H1 (cell line): Measurements from ENCODE around the gene OSR1. TPM values are rescaled to one million over a fixed set of nuclear protein-coding genes. Genes with fewer than 3 reads are reported as not detected.

Experiments used
- CTCF ChIA-PET: fragments of 300-600 bp; sonication (Branson Sonifier 250); formaldehyde crosslinking; loops from one replicate; lab custom pipeline; 2021; ENCODE audit not compliant: partially characterized antibody; lab: Charles Lee
- POLR2A ChIA-PET: fragments of 300-600 bp; sonication (Branson Sonifier 250); formaldehyde crosslinking; loops from one replicate; lab custom pipeline; 2021; ENCODE audit warnings: inconsistent platforms; ENCODE audit not compliant: partially characterized antibody; lab: Charles Lee
- DNase-seq, 2 experiments: peaks; one replicate each; pipeline versions ENCODE4 v3.0.0 to v3.0.0-alpha.2; 2010 to 2022; ENCODE audit warnings: low spot score in 2 of 2, low read depth in 1 of 2, mixed read lengths in 1 of 2
- FAIRE-seq: peaks from 2 replicates; lab custom pipeline; 2011; peaks lifted over from hg19 to GRCh38; lab: Jason Lieb, UNC
- H2AFZ ChIP-seq: 2 replicates; pipeline ENCODE4 v1.8.1; 2012; ENCODE audit warnings: low read length, inconsistent platforms
- H2AK5ac ChIP-seq: 2 replicates; pipeline ENCODE4 v1.6.1; 2013; ENCODE audit warnings: low read depth, low read length
- H2BK120ac ChIP-seq: replicated peaks from 2 replicates; pipeline ENCODE3; 2013; ENCODE audit warnings: low read depth, low read length, inconsistent platforms
- H2BK12ac ChIP-seq: 2 replicates; pipeline ENCODE4 v1.6.1; 2013; ENCODE audit warnings: low read depth, low read length
- H2BK15ac ChIP-seq: 2 replicates; pipeline ENCODE4 v1.6.1; 2013; ENCODE audit warnings: low read length
- H2BK20ac ChIP-seq: 2 replicates; pipeline ENCODE4 v1.6.1; 2013; ENCODE audit warnings: low read length
- H2BK5ac ChIP-seq: 2 replicates; pipeline ENCODE4 v1.6.1; 2013; ENCODE audit warnings: low read depth, low read length
- H3K14ac ChIP-seq: 2 replicates; pipeline ENCODE4 v1.6.1; 2013; ENCODE audit warnings: inconsistent platforms; ENCODE audit not compliant: insufficient read length
- H3K18ac ChIP-seq: 2 replicates; pipeline ENCODE4 v1.6.1; 2013; ENCODE audit warnings: low read length; ENCODE audit errors: extremely low read depth
- H3K23ac ChIP-seq: 2 replicates; pipeline ENCODE4 v1.6.1; 2013; ENCODE audit warnings: inconsistent platforms; ENCODE audit not compliant: insufficient read length
- H3K23me2 ChIP-seq: 2 replicates; pipeline ENCODE4 v1.6.1; 2013; ENCODE audit warnings: low read depth, low read length
- H3K27ac ChIP-seq: 2 replicates; pipeline ENCODE4 v1.6.1; 2011; ENCODE audit warnings: low read depth, low read length, inconsistent platforms
- H3K27me3 ChIP-seq, 4 experiments: replicated peaks in 1 of 4; 1 replicate in 1 of 4; 2 replicates in 3 of 4; pipeline versions ENCODE4 v1.6.1 to v1.8.1; 2011 to 2013; ENCODE audit warnings: low read length in 3 of 4, mild to moderate bottlenecking in 3 of 4, inconsistent platforms in 2 of 4, mixed read lengths in 2 of 4, moderate library complexity in 1 of 4; ENCODE audit not compliant: control insufficient read depth in 3 of 4, insufficient read depth in 3 of 4; ENCODE audit errors: extremely low read depth in 1 of 4
- H3K36me3 ChIP-seq, 4 experiments: 2 replicates each; pipeline versions ENCODE4 v1.6.1 to v1.8.1; 2011 to 2013; ENCODE audit warnings: mild to moderate bottlenecking in 4 of 4, low read length in 3 of 4, moderate library complexity in 2 of 4, control low read depth in 1 of 4, inconsistent platforms in 1 of 4; ENCODE audit not compliant: insufficient read depth in 4 of 4, control insufficient read depth in 2 of 4
- H3K4ac ChIP-seq: replicated peaks from 2 replicates; pipeline ENCODE3; 2013; ENCODE audit warnings: low read length, low read depth, mixed read lengths, inconsistent platforms; ENCODE audit not compliant: insufficient read length
- H3K4me1 ChIP-seq, 4 experiments: replicated peaks in 1 of 4; 1 replicate in 1 of 4; 2 replicates in 3 of 4; pipeline versions ENCODE4 v1.6.1 to v1.8.1; 2011 to 2013; ENCODE audit warnings: low read length in 3 of 4, inconsistent platforms in 2 of 4, mixed read lengths in 1 of 4; ENCODE audit not compliant: insufficient read depth in 4 of 4, control insufficient read depth in 3 of 4
- H3K4me2 ChIP-seq, 2 experiments: 2 replicates each; pipeline versions ENCODE4 v1.6.1 to v1.8.1; 2011 to 2013; ENCODE audit warnings: low read depth in 2 of 2, low read length in 2 of 2, control low read depth in 1 of 2, inconsistent platforms in 1 of 2, mild to moderate bottlenecking in 1 of 2; ENCODE audit not compliant: insufficient read depth in 1 of 2
- H3K4me3 ChIP-seq, 4 experiments: fragments of 200-600, 300-600 bp in 1 of 4; sonication (generic), shearing (Covaris generic), sonication (Bioruptor Twin) in 1 of 4; 2 replicates each; pipeline versions ENCODE4 v1.5.1 to v1.8.1; 2011 to 2016; ENCODE audit warnings: low read length in 4 of 4, low read depth in 3 of 4, control low read depth in 2 of 4, inconsistent platforms in 2 of 4, mild to moderate bottlenecking in 2 of 4, mixed read lengths in 1 of 4, moderate library complexity in 1 of 4; ENCODE audit not compliant: insufficient read depth in 2 of 4; ENCODE audit errors: extremely low read depth in 1 of 4
- H3K56ac ChIP-seq: replicated peaks from 2 replicates; pipeline ENCODE3; 2013; ENCODE audit warnings: low read depth, mild to moderate bottlenecking, mixed read lengths, low read length, inconsistent platforms; ENCODE audit not compliant: insufficient read length
- H3K79me1 ChIP-seq: 2 replicates; pipeline ENCODE4 v1.6.1; 2013; ENCODE audit warnings: low read depth, low read length, control low read depth
- H3K79me2 ChIP-seq, 2 experiments: 2 replicates each; pipeline versions ENCODE4 v1.6.1 to v1.8.1; 2012 to 2013; ENCODE audit warnings: low read length in 2 of 2, mild to moderate bottlenecking in 2 of 2, inconsistent platforms in 1 of 2; ENCODE audit not compliant: insufficient read depth in 2 of 2, control insufficient read depth in 1 of 2
- H3K9ac ChIP-seq, 4 experiments: replicated peaks in 1 of 4; 1 replicate in 1 of 4; 2 replicates in 3 of 4; pipeline versions ENCODE4 v1.6.1 to v1.8.1; 2011 to 2013; ENCODE audit warnings: low read depth in 3 of 4, low read length in 3 of 4, control low read depth in 2 of 4, mild to moderate bottlenecking in 2 of 4, moderate library complexity in 2 of 4, inconsistent platforms in 1 of 4; ENCODE audit errors: extremely low read depth in 1 of 4
- H3K9me3 ChIP-seq, 2 experiments: 2 replicates each; pipeline versions ENCODE4 v1.6.1 to v1.8.1; 2012 to 2013; ENCODE audit warnings: mild to moderate bottlenecking in 2 of 2, moderate library complexity in 2 of 2, control low read depth in 1 of 2, inconsistent platforms in 1 of 2, low read depth in 1 of 2, low read length in 1 of 2, mixed read lengths in 1 of 2; ENCODE audit not compliant: insufficient read depth in 2 of 2
- H4K20me1 ChIP-seq, 2 experiments: replicated peaks in 1 of 2; 2 replicates each; pipeline versions ENCODE3 to v1.8.1; 2011 to 2013; ENCODE audit warnings: inconsistent platforms in 2 of 2, low read length in 2 of 2, mild to moderate bottlenecking in 1 of 2; ENCODE audit not compliant: insufficient read depth in 2 of 2, control insufficient read depth in 1 of 2
- H4K5ac ChIP-seq: 2 replicates; pipeline ENCODE4 v1.6.1; 2013; ENCODE audit warnings: low read length, low read depth, mixed read lengths, inconsistent platforms; ENCODE audit not compliant: insufficient read length
- H4K8ac ChIP-seq: 2 replicates; pipeline ENCODE4 v1.8.0; 2013; ENCODE audit warnings: mild to moderate bottlenecking, moderate library complexity, low read length, inconsistent platforms; ENCODE audit not compliant: insufficient read depth; ENCODE audit errors: extremely low read depth
- H4K91ac ChIP-seq: replicated peaks from 2 replicates; pipeline ENCODE3; 2013; ENCODE audit warnings: low read length, mixed read lengths, inconsistent platforms; ENCODE audit not compliant: insufficient read length
- CREB1 ChIP-seq: IDR thresholded peaks from 2 replicates; pipeline ENCODE4 v1.6.1; 2012; ENCODE audit warnings: inconsistent platforms
- KDM4A ChIP-seq: IDR thresholded peaks from one replicate; pipeline ENCODE4 v1.7.1; 2012; ENCODE audit warnings: low read depth, mild to moderate bottlenecking, moderate library complexity, low read length, inconsistent platforms; ENCODE audit not compliant: severe bottlenecking
- WGBS, 2 experiments: shearing (Covaris generic) in 1 of 2; methylation state at CpG; one replicate each; pipeline versions ENCODE4 v1.1.6 to v1.1.7; 2013 to 2015; ENCODE audit warnings: low lambda C conversion rate in 2 of 2, mixed read lengths in 2 of 2, inconsistent platforms in 1 of 2, low coverage in 1 of 2, missing lambda C conversion rate in 1 of 2; ENCODE audit not compliant: insufficient replicate concordance in 2 of 2, insufficient coverage in 1 of 2, insufficient read length in 1 of 2; ENCODE audit errors: extremely low coverage in 1 of 2, missing lambda C conversion rate in 1 of 2; 5-methylcytosine and 5-hydroxymethylcytosine counted together
- polyA plus RNA-seq, 7 experiments: library from polyadenylated mRNA; depleted of rRNA in 3 of 7; stranded (reverse) in 5 of 7; unstranded in 2 of 7; fragments of >200 nt in 5 of 7; fragments of 200-250 nt in 2 of 7; gene quantifications; 1 replicate in 5 of 7; 2 replicates in 1 of 7; 4 replicates in 1 of 7; pipeline versions ENCODE4 v1.2.1 to v1.2.3, GENCODE V29; 2011 to 2013; ENCODE audit warnings: missing spikeins in 2 of 7, mixed read lengths in 2 of 7
- total RNA-seq: library from RNA; stranded (reverse); fragmentation: NEBNext Ultra II Directional; extraction: Animal tissue kit (Norgen Biotek cat#: 25700); gene quantifications from 2 replicates; pipeline ENCODE4 v1.2.1, GENCODE V29; 2021
- TF ChIP-seq, protein P1 (sequence below): IDR thresholded peaks from 2 replicates; pipeline ENCODE4 v1.6.1; 2012; ENCODE audit warnings: inconsistent platforms
- TF ChIP-seq, protein P2 (sequence below): IDR thresholded peaks from 2 replicates; pipeline ENCODE4 v1.6.1; 2012; ENCODE audit warnings: inconsistent platforms

Gene OSR1
- total and polyA plus RNA-seq, 2 of the 8 experiments (the other 6 are each of a cell fraction or from before 2014, with no cell fraction given), result 0.05 to 0.22 TPM

DNA sequence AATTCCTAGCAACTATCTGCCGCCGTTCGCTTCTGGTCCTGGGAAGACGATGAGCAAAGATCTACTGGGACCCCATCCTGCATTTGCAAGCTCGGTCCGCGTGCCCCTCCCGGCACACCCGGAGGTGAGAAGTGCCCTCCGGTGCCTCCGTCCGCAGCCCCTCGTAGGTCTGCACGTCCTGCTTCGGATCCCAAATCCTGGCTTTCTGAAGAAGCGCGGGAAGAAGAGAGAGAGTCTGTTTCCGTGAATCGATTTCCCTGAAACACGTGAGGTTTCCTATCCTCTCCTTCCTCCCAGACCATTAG, 5.0 kb upstream of the OSR1 start:
- H2BK120ac ChIP-seq, result no peak overlapping the region
- peaks cover 7% of the 10 kb centered on the region; the same call in 1 of the 2 replicates for H3K23me2 ChIP-seq
- no peak overlapping the region for H2BK12ac ChIP-seq
- POLR2A ChIA-PET, result no interaction called here
- no peak overlapping the region for H2AK5ac ChIP-seq
- WGBS, 2 experiments, result 12% methylated on average over 16 of the region's 20 CpGs; no CpG with 5 or more reads in 1 of the 2 experiments
- DNase-seq (peak in 1 of 2 experiments; percentile 53), FAIRE-seq (no peak)
- peaks cover 6 to 25% of the 10 kb centered on the region in 2 experiments for H4K20me1 ChIP-seq
- no peak overlapping the region for H4K91ac ChIP-seq
- H3K4me2 ChIP-seq, result peak overlapping the region; percentile 86 to 89
- H3K9ac ChIP-seq, result no peak overlapping the region
- H2AFZ ChIP-seq, result no peak overlapping the region
- TF ChIP-seq, protein P1, sequence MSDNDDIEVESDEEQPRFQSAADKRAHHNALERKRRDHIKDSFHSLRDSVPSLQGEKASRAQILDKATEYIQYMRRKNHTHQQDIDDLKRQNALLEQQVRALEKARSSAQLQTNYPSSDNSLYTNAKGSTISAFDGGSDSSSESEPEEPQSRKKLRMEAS, result peak; percentile 74
- TF ChIP-seq, protein P2, sequence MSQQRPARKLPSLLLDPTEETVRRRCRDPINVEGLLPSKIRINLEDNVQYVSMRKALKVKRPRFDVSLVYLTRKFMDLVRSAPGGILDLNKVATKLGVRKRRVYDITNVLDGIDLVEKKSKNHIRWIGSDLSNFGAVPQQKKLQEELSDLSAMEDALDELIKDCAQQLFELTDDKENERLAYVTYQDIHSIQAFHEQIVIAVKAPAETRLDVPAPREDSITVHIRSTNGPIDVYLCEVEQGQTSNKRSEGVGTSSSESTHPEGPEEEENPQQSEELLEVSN, result peak; percentile 89
- TF ChIP-seq CREB1 (no peak), KDM4A (peak; percentile 12)
- no peak overlapping the region for H4K5ac ChIP-seq
- peaks cover 0 to 23% (median 6%) of the 10 kb centered on the region in 4 experiments; a peak in 6 of 7 replicates for H3K4me1 ChIP-seq
- H3K36me3 ChIP-seq, result no peaks in the 10 kb centered on the region
- peak overlapping the region in 3 of 4 experiments; percentile 23 to 51 (median 24); a peak in 6 of 8 replicates for H3K4me3 ChIP-seq
- H3K56ac ChIP-seq, result no peak overlapping the region
- no peaks in the 10 kb centered on the region for H3K79me2 ChIP-seq
- H3K23ac ChIP-seq, result no peak overlapping the region
- H3K27ac ChIP-seq, result no peak overlapping the region
- H3K27me3 ChIP-seq, result peaks cover 53 to 75% (median 65%) of the 10 kb centered on the region in 4 experiments
- H2BK5ac ChIP-seq, result no peak overlapping the region
- H4K8ac ChIP-seq, result no peak overlapping the region
- no peaks in the 10 kb centered on the region for H3K9me3 ChIP-seq
- H3K79me1 ChIP-seq, result no peaks in the 10 kb centered on the region; the same call in 1 of the 2 replicates
- H3K14ac ChIP-seq, result no peak overlapping the region
- no peak overlapping the region for H3K18ac ChIP-seq
- H2BK20ac ChIP-seq, result no peak overlapping the region
- H2BK15ac ChIP-seq, result no peak overlapping the region
- CTCF ChIA-PET, result interaction anchor here (0.6 to 1.6 kb wide), 23 partner anchors 8 to 927 kb away, joined by 3 to 9 read pairs (median 3); no protein-coding TSS in a partner anchor
- no peak overlapping the region for H3K4ac ChIP-seq
